CD14-positive monocyte (primary cell): ENCODE results near the gene MEG3. TPM values are rescaled to one million over a fixed set of nuclear protein-coding genes. Genes with fewer than 3 reads are reported as not detected.

Source experiments
- DNase-seq, 3 donors: peaks; one replicate each; pipeline ENCODE4 v3.0.0-alpha.2; 2011 to 2022
- H2AFZ ChIP-seq: 2 replicates; pipeline ENCODE4 v1.6.0; 2012; ENCODE audit warnings: mild to moderate bottlenecking, low read depth, low read length, inconsistent platforms; ENCODE audit not compliant: insufficient read depth, poor library complexity, severe bottlenecking
- H3K27ac ChIP-seq, 2 donors: 1 replicate in 1 of 2; 2 replicates in 1 of 2; pipeline ENCODE4 v1.5.1; 2012 to 2013; ENCODE audit warnings: low read length in 2 of 2, control low read depth in 1 of 2, inconsistent platforms in 1 of 2, low read depth in 1 of 2, mild to moderate bottlenecking in 1 of 2
- H3K27me3 ChIP-seq, 2 donors: one replicate each; pipeline versions ENCODE4 v1.6.0 to v1.6.1; 2011 to 2013; ENCODE audit warnings: low read length in 2 of 2; ENCODE audit not compliant: control insufficient read depth in 2 of 2, insufficient read depth in 2 of 2
- H3K36me3 ChIP-seq, 2 donors: replicated peaks in 1 of 2; 1 replicate in 1 of 2; 2 replicates in 1 of 2; pipeline versions ENCODE4 v1.5.1 to v1.6.1; 2012 to 2013; ENCODE audit warnings: low read length in 2 of 2, control low read depth in 1 of 2, inconsistent platforms in 1 of 2, mild to moderate bottlenecking in 1 of 2; ENCODE audit not compliant: insufficient read depth in 2 of 2, control insufficient read depth in 1 of 2
- H3K4me1 ChIP-seq, 2 donors: 1 replicate in 1 of 2; 2 replicates in 1 of 2; pipeline versions ENCODE4 v1.5.1 to v1.6.1; 2012 to 2013; ENCODE audit warnings: low read length in 2 of 2, control low read depth in 1 of 2, inconsistent platforms in 1 of 2, mild to moderate bottlenecking in 1 of 2, moderate library complexity in 1 of 2; ENCODE audit not compliant: insufficient read depth in 2 of 2, control insufficient read depth in 1 of 2
- H3K4me2 ChIP-seq: replicated peaks from 2 replicates; pipeline ENCODE3; 2012; ENCODE audit warnings: low read length, moderate library complexity, mild to moderate bottlenecking; ENCODE audit not compliant: poor library complexity, severe bottlenecking; ENCODE audit errors: extremely low read depth
- H3K4me3 ChIP-seq, 3 experiments: fragments of 200-600 bp in 1 of 3; sonication (generic) in 1 of 3; replicated peaks in 1 of 3; 1 replicate in 2 of 3; 2 replicates in 1 of 3; pipeline ENCODE4 v1.5.1; 2011 to 2013; ENCODE audit warnings: low read length in 3 of 3, mild to moderate bottlenecking in 3 of 3, control low read depth in 2 of 3, low read depth in 2 of 3, inconsistent platforms in 1 of 3, moderate library complexity in 1 of 3
- H3K79me2 ChIP-seq: 2 replicates; pipeline ENCODE4 v1.6.0; 2012; ENCODE audit warnings: mild to moderate bottlenecking, control low read depth, inconsistent platforms, low read length, moderate library complexity; ENCODE audit not compliant: insufficient read depth
- H3K9ac ChIP-seq: 2 replicates; pipeline ENCODE4 v1.6.0; 2017; ENCODE audit warnings: low read length, mild to moderate bottlenecking; ENCODE audit not compliant: insufficient read depth, poor library complexity, severe bottlenecking
- H3K9me3 ChIP-seq, 2 donors: replicated peaks in 1 of 2; 1 replicate in 1 of 2; 2 replicates in 1 of 2; pipeline versions ENCODE4 v1.5.1 to v1.6.1; 2012 to 2013; ENCODE audit warnings: low read length in 2 of 2, control low read depth in 1 of 2; ENCODE audit not compliant: control insufficient read depth in 1 of 2, insufficient read depth in 1 of 2
- H4K20me1 ChIP-seq: 2 replicates; pipeline ENCODE4 v1.6.0; 2012; ENCODE audit warnings: mild to moderate bottlenecking, low read length, control low read depth, moderate library complexity; ENCODE audit not compliant: insufficient read depth
- H3K27ac Mint-ChIP-seq, 7 donors: one replicate each; pipeline ENCODE4 v1.8.0; 2020; ENCODE audit warnings: mild to moderate bottlenecking in 7 of 7, mixed read lengths in 7 of 7, moderate library complexity in 6 of 7, inconsistent platforms in 2 of 7
- H3K27me3 Mint-ChIP-seq, 3 donors: one replicate each; pipeline ENCODE4 v1.8.0; 2021 to 2022; ENCODE audit warnings: low read depth in 3 of 3, mild to moderate bottlenecking in 3 of 3, mixed read lengths in 3 of 3, moderate library complexity in 3 of 3, inconsistent platforms in 1 of 3
- H3K36me3 Mint-ChIP-seq, 2 donors: one replicate each; pipeline ENCODE4 v1.8.0; 2020; ENCODE audit warnings: mixed read lengths in 2 of 2, inconsistent platforms in 1 of 2, mild to moderate bottlenecking in 1 of 2
- H3K4me1 Mint-ChIP-seq: one replicate; pipeline ENCODE4 v1.8.0; 2020; ENCODE audit warnings: mild to moderate bottlenecking, mixed read lengths
- H3K4me3 Mint-ChIP-seq, 2 donors: one replicate each; pipeline ENCODE4 v1.8.0; 2020; ENCODE audit warnings: mild to moderate bottlenecking in 2 of 2, mixed read lengths in 2 of 2, moderate library complexity in 1 of 2
- H3K9me3 Mint-ChIP-seq, 7 donors: one replicate each; pipeline ENCODE4 v1.8.0; 2020 to 2022; ENCODE audit warnings: mixed read lengths in 7 of 7, mild to moderate bottlenecking in 6 of 7, moderate library complexity in 6 of 7, inconsistent platforms in 2 of 7
- CTCF ChIP-seq: fragments of 200-600 bp; IDR thresholded peaks from one replicate; pipeline ENCODE4 v1.8.0; 2022; ENCODE audit warnings: antibody characterized with exemption, mild to moderate bottlenecking
- WGBS: methylation state at CpG from one replicate; pipeline ENCODE4 v1.1.5; 2013; ENCODE audit warnings: missing lambda C conversion rate; ENCODE audit not compliant: insufficient coverage; 5-methylcytosine and 5-hydroxymethylcytosine counted together
- intact Hi-C, 2 donors: fragments of 100-400 bp; cut with micrococcal nuclease; formaldehyde crosslinking; loops; one replicate each; pipeline versions ENCODE4 v1.15.0 to v1.15.1; 2023
- polyA plus RNA-seq, 3 donors: library from polyadenylated mRNA; depleted of rRNA in 1 of 3; unstranded in 2 of 3; stranded (reverse) in 1 of 3; fragments of 300-500 nt in 2 of 3; fragments of >200 nt in 1 of 3; fragmentation: Illumina TruSeq in 2 of 3; gene quantifications; 1 replicate in 2 of 3; 2 replicates in 1 of 3; pipeline ENCODE4 v1.2.3, GENCODE V29; 2012 to 2021

The MEG3 gene
- polyA plus RNA-seq, 3 donors, result 1.7 TPM; not detected in 2

- TF ChIP-seq CTCF, result no peak
- H4K20me1 ChIP-seq, result no peaks in the 10 kb centered on the region
- Mint-ChIP-seq H3K9me3 (peaks cover 39 to 59% (median 57%) of the 10 kb centered on the region in 7 donors), H3K4me3 (no peak overlapping the region), H3K27me3 (peaks cover 10 to 36% (median 17%) of the 10 kb centered on the region in 3 donors), H3K4me1 (peaks cover 4% of the 10 kb centered on the region), H3K36me3 (no peaks in the 10 kb centered on the region), H3K27ac (no peak overlapping the region)
- WGBS, result 58% methylated on average over 20 of the region's 21 CpGs
- H3K36me3 ChIP-seq, result no peaks in the 10 kb centered on the region
- no peak overlapping the region for H3K4me2 ChIP-seq
- peaks cover 0 to 22% of the 10 kb centered on the region in 2 donors for H3K27me3 ChIP-seq
- H3K4me1 ChIP-seq, result no peaks in the 10 kb centered on the region
- H3K4me3 ChIP-seq, result no peak overlapping the region
- no peaks in the 10 kb centered on the region for H3K79me2 ChIP-seq
- intact Hi-C loops, result no loop called here
- no peak overlapping the region for H2AFZ ChIP-seq
- no peak for DNase-seq
- peaks cover 46 to 60% of the 10 kb centered on the region in 2 donors for H3K9me3 ChIP-seq
- H3K27ac ChIP-seq, result no peak overlapping the region
- no peak overlapping the region for H3K9ac ChIP-seq
Measured at GRCh38 chr14:100810861-100811461, 15.0 kb upstream of the MEG3 start.

GRCh38 chr14:100813291-100813690 lies 12.6 kb upstream of the MEG3 start:
- Histone ChIP-seq H3K36me3 (no peaks in the 10 kb centered on the region), H4K20me1 (no peaks in the 10 kb centered on the region), H3K9ac (no peak overlapping the region), H3K4me3 (no peak overlapping the region), H3K27me3 (peaks cover 0 to 22% of the 10 kb centered on the region in 2 donors), H2AFZ (no peak overlapping the region), H3K79me2 (no peaks in the 10 kb centered on the region), H3K4me2 (no peak overlapping the region), H3K27ac (no peak overlapping the region), H3K9me3 (peaks cover 34 to 39% of the 10 kb centered on the region in 2 donors), H3K4me1 (no peaks in the 10 kb centered on the region)
- Mint-ChIP-seq H3K27me3 (peaks cover 13 to 30% (median 17%) of the 10 kb centered on the region in 3 donors), H3K4me1 (peaks cover 6% of the 10 kb centered on the region), H3K36me3 (no peaks in the 10 kb centered on the region), H3K27ac (peak overlapping the region in 1 of 7 donors; percentile 5), H3K9me3 (peaks cover 25 to 40% (median 39%) of the 10 kb centered on the region in 7 donors), H3K4me3 (no peak overlapping the region)
- no peak for TF ChIP-seq CTCF
- DNase-seq, result no peak
- intact Hi-C loops, result no loop called here
- 96% methylated on average over 8 of the region's 10 CpGs for WGBS
